Common myeloid progenitor, CD34-positive (primary cell): ENCODE measurements around the gene SOX10.

Experiments
- CTCF ChIA-PET: fragments of 350-600 bp; sonication (Branson Sonifier 250); formaldehyde crosslinking; loops from one replicate; lab custom pipeline; 2021; ENCODE audit warnings: antibody characterized with exemption; lab: Charles Lee
- POLR2A ChIA-PET: fragments of 350-600 bp; sonication (Branson Sonifier 250); formaldehyde crosslinking; loops from one replicate; lab custom pipeline; 2021; ENCODE audit warnings: antibody characterized with exemption; lab: Charles Lee
- DNase-seq, 3 donors: peaks; one replicate each; pipeline versions ENCODE4 v3.0.0 to v3.0.0-alpha.2; 2013
- H3K27ac ChIP-seq, 2 experiments: 1 replicate in 1 of 2; 2 replicates in 1 of 2; pipeline ENCODE4 v1.7.0; 2013; ENCODE audit warnings: inconsistent platforms in 2 of 2, low read length in 2 of 2, mild to moderate bottlenecking in 2 of 2, low read depth in 1 of 2, moderate library complexity in 1 of 2; ENCODE audit not compliant: severe bottlenecking in 2 of 2, insufficient read depth in 1 of 2, poor library complexity in 1 of 2
- H3K27me3 ChIP-seq, 5 experiments: replicated peaks in 2 of 5; 1 replicate in 3 of 5; 2 replicates in 2 of 5; pipeline versions ENCODE4 v1.6.1 to v1.7.0; 2013; ENCODE audit warnings: low read length in 4 of 5, mild to moderate bottlenecking in 2 of 5, moderate library complexity in 2 of 5, inconsistent platforms in 1 of 5; ENCODE audit not compliant: insufficient read depth in 5 of 5, control insufficient read depth in 4 of 5
- H3K36me3 ChIP-seq, 4 experiments: 1 replicate in 2 of 4; 2 replicates in 2 of 4; pipeline versions ENCODE4 v1.6.1 to v1.7.0; 2013; ENCODE audit warnings: low read length in 3 of 4, control low read depth in 1 of 4, mild to moderate bottlenecking in 1 of 4; ENCODE audit not compliant: control insufficient read depth in 4 of 4, insufficient read depth in 4 of 4
- H3K4me1 ChIP-seq, 4 experiments: 1 replicate in 3 of 4; 2 replicates in 1 of 4; pipeline versions ENCODE4 v1.6.1 to v1.7.1; 2013; ENCODE audit warnings: low read length in 3 of 4, mild to moderate bottlenecking in 3 of 4, control low read depth in 1 of 4, inconsistent platforms in 1 of 4, moderate library complexity in 1 of 4; ENCODE audit not compliant: control insufficient read depth in 4 of 4, insufficient read depth in 4 of 4; ENCODE audit errors: control extremely low read depth in 1 of 4
- H3K4me3 ChIP-seq, 7 experiments: 1 replicate in 4 of 7; 2 replicates in 3 of 7; pipeline versions ENCODE4 v1.5.1 to v1.7.0; 2013; ENCODE audit warnings: mild to moderate bottlenecking in 7 of 7, low read length in 6 of 7, moderate library complexity in 6 of 7, inconsistent platforms in 2 of 7, low read depth in 2 of 7, control low read depth in 1 of 7; ENCODE audit not compliant: insufficient read depth in 4 of 7, control insufficient read depth in 1 of 7; ENCODE audit errors: extremely low read depth in 1 of 7
- H3K9me3 ChIP-seq, 5 experiments: 1 replicate in 4 of 5; 2 replicates in 1 of 5; pipeline versions ENCODE4 v1.6.1 to v1.7.1; 2013; ENCODE audit warnings: low read length in 4 of 5, mild to moderate bottlenecking in 2 of 5, inconsistent platforms in 1 of 5, low read depth in 1 of 5, moderate library complexity in 1 of 5; ENCODE audit not compliant: control insufficient read depth in 4 of 5, insufficient read depth in 2 of 5; ENCODE audit errors: control extremely low read depth in 1 of 5
- WGBS: methylation state at CpG from one replicate; pipeline ENCODE4 v1.1.5; 2013; ENCODE audit not compliant: insufficient coverage; 5-methylcytosine and 5-hydroxymethylcytosine counted together

The SOX10 gene

GRCh38 chr22:37971475-37972434 lies 12.6 kb downstream of the SOX10 start:
- no peak overlapping the region for H3K27ac ChIP-seq
- H3K27me3 ChIP-seq = no peaks in the 10 kb centered on the region
- peaks cover 10 to 47% (median 31%) of the 10 kb centered on the region in 4 experiments for H3K36me3 ChIP-seq
- CTCF ChIA-PET = interaction anchor here (0.7 to 1.4 kb wide), 6 partner anchors 13 to 153 kb away, joined by 3 read pairs; no protein-coding TSS in a partner anchor
- POLR2A ChIA-PET = no interaction called here
- no peaks in the 10 kb centered on the region for H3K9me3 ChIP-seq
- no peaks in the 10 kb centered on the region for H3K4me1 ChIP-seq
- no peak for DNase-seq
- no peak overlapping the region for H3K4me3 ChIP-seq
- WGBS = 90% methylated on average over 5 of the region's 7 CpGs

- CTCF ChIA-PET = interaction anchor here (1.0 to 1.4 kb wide), 4 partner anchors 19 to 153 kb away, joined by 3 read pairs; no protein-coding TSS in a partner anchor
- peaks cover 10 to 49% (median 35%) of the 10 kb centered on the region in 4 experiments for H3K36me3 ChIP-seq
- no peak overlapping the region for H3K27ac ChIP-seq
- POLR2A ChIA-PET = interaction anchor here (0.7 kb wide), 1 partner anchor 99 kb away, joined by 3 read pairs; no protein-coding TSS in a partner anchor
- no peaks in the 10 kb centered on the region for H3K4me1 ChIP-seq
- no peak for DNase-seq
- no peak overlapping the region for H3K4me3 ChIP-seq
- no peaks in the 10 kb centered on the region for H3K9me3 ChIP-seq
- no peaks in the 10 kb centered on the region for H3K27me3 ChIP-seq
- 96% methylated on average over 4 of the region's 4 CpGs for WGBS
Observed at GRCh38 chr22:37970864-37971263, 13.5 kb downstream of the SOX10 start.

DNA sequence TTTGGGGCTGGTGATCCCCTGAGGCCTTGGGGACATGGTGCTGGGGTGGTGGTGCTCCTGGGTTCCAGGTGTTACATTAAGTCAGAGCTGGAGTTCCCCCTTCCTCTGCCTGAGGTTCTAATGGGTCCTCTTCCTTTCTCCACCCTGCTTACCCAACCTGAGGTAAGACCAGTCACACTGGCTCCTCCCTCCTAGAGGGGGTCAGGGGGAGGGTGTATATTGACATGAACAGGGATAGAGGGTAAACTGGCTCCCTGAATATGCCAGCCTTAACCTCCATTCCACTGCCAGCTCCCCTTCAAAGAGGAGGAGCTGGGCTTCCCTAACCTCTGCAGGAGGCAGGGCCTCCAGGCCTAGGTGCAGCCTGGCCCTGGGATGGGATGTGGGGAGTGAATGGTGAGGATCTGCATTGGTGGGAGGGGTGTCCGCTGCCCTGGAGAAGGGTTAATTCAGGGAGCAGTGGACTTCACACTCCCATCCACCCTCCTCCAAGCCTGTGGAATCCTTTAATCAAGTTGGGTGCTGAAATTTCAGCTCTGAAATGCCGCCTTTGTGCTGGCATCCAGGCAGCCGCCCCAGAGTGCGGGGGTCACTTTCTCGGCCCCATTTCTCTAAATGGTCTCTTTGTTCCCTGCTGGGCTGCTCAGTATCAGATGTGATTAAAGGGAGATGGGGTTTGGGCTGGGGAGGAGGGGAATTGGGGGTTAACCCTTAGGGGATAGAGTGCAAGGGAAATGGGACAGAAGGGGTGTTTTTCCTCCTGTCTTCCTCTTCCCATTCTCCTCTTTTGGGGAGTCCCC lies 15.7 kb downstream of the SOX10 start:
- no peaks in the 10 kb centered on the region for H3K4me1 ChIP-seq
- no peaks in the 10 kb centered on the region for H3K9me3 ChIP-seq
- no peaks in the 10 kb centered on the region for H3K27me3 ChIP-seq
- peaks cover 10 to 50% (median 36%) of the 10 kb centered on the region in 4 experiments for H3K36me3 ChIP-seq
- POLR2A ChIA-PET = interaction anchor here (0.6 kb wide), 1 partner anchor 216 kb away, joined by 3 read pairs; no protein-coding TSS in a partner anchor
- no peak for DNase-seq
- CTCF ChIA-PET = interaction anchor here (0.8 to 1.4 kb wide), 4 partner anchors 10 to 81 kb away, joined by 3 to 4 read pairs (median 3); no protein-coding TSS in a partner anchor
- 100% methylated on average over 1 of the region's 5 CpGs for WGBS
- no peak overlapping the region for H3K27ac ChIP-seq
- no peak overlapping the region for H3K4me3 ChIP-seq

GRCh38 chr22:37967637-37968451 lies 16.5 kb downstream of the SOX10 start:
- no peak for DNase-seq
- Histone ChIP-seq H3K4me1 (no peaks in the 10 kb centered on the region), H3K4me3 (no peak overlapping the region), H3K9me3 (no peaks in the 10 kb centered on the region), H3K27ac (no peak overlapping the region), H3K27me3 (no peaks in the 10 kb centered on the region), H3K36me3 (peaks cover 10 to 53% (median 35%) of the 10 kb centered on the region in 4 experiments)
- 93% methylated on average over 10 of the region's 14 CpGs for WGBS
- ChIA-PET POLR2A (interaction anchor here (0.6 kb wide), 1 partner anchor 215 kb away, joined by 3 read pairs; no protein-coding TSS in a partner anchor), CTCF (interaction anchor here (0.8 to 1.4 kb wide), 4 partner anchors 10 to 80 kb away, joined by 3 to 7 read pairs (median 4); no protein-coding TSS in a partner anchor)

GRCh38 chr22:37967147-37967546 lies 17.2 kb downstream of the SOX10 start:
- no CpG with 5 or more reads among the region's 1 CpG for WGBS
- Histone ChIP-seq H3K4me1 (no peaks in the 10 kb centered on the region), H3K27me3 (no peaks in the 10 kb centered on the region), H3K9me3 (no peaks in the 10 kb centered on the region), H3K27ac (no peak overlapping the region), H3K36me3 (peaks cover 10 to 53% (median 34%) of the 10 kb centered on the region in 4 experiments), H3K4me3 (no peak overlapping the region)
- DNase-seq = no peak
- ChIA-PET POLR2A (no interaction called here), CTCF (interaction anchor here (0.8 to 1.4 kb wide), 3 partner anchors 9 to 27 kb away, joined by 4 to 7 read pairs (median 5); no protein-coding TSS in a partner anchor)
